GM19193 (cell line): ENCODE results near the gene PCCB.

Experiments
- POLR2A ChIP-seq: IDR thresholded peaks from 4 replicates; pipeline ENCODE4 v1.6.1; 2011; ENCODE audit not compliant: insufficient read depth, insufficient read length; ENCODE audit errors: extremely low read depth

Gene PCCB

GRCh38 chr3:136343873-136344555, 93.9 kb downstream of the PCCB start:
- no peak for TF ChIP-seq POLR2A

DNA sequence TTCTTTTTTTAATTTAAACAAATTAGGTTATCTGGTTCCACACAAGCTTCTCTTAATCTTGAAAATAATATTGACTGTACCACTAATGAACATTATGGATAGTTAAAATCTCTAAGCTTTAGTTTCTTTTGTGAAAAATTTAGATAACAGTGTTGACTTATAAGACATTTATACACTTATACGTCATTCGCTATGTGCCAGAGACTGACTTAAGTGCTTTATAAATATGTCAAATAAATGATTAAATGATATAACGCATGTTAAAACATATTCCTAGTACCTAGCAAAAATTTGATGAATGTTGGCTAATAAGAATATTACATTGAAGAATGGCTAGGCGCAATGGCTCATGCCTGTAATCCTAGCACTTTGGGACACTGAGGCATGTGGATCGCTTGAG, 96.3 kb downstream of the PCCB start:
- TF ChIP-seq POLR2A: no peak

DNA sequence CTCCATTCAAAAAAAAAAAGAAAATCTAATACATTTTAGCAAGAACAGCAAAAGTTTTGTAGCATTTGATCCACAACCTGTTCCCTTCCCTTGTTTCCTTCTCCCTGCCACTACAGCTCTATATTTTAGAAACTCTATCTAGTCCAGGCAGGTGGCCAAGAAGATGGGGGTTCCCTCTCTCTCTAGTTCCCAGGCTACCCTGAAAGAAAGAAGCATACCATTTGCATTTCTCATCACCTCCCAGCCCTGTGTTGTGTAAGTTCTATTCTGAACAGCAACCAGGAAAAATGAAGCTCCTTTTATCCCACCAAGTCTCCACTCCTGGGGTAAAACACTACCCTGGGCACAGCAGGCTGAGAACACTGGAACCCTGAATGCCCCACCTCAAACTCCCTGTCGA, 100.0 kb downstream of the PCCB start:
- TF ChIP-seq POLR2A: no peak

- TF ChIP-seq POLR2A: no peak
Measured at GRCh38 chr3:136350557-136350956, 100.4 kb downstream of the PCCB start.

DNA sequence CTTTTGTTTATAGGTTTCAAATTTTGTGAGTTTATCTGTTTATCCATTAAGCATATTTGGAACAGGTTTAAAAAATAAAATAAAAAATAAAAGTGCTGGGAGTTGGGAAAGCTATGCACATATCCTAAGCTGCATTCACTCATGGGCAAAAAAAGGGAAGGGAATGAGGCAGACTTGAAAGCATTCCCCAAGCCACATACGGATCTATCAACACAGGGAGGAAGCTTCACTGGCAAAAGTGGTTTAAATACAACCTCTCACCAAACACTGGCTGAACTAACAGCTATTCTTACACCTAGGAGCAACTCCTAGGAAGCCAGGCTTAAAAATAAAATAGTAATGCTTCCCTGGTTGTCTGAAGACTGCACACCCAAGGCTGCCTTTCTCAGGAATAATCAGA, 101.2 kb downstream of the PCCB start:
- no peak for TF ChIP-seq POLR2A

GRCh38 chr3:136351905-136352304, 101.8 kb downstream of the PCCB start:
- TF ChIP-seq POLR2A: no peak

GRCh38 chr3:136353461-136353860, 103.3 kb downstream of the PCCB start:
- no peak for TF ChIP-seq POLR2A

DNA sequence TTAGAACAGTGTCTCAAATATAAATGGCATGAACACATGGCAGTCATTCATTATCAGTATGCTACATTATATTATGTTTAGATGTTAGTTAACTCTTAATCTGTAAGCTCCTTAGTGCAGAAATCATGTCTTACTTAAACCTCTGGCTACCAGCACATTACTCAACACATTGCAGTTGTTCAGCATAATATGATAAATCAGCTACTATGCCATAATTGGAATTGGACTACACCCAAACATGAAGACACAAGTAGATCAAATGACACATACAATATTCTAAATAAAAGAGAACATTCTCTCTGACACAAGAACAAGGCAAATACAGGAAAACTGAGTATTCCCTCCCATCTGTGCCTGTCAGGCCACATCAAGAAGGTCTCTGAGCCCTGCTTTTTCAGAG, 116.1 kb downstream of the PCCB start:
- TF ChIP-seq POLR2A: no peak

GRCh38 chr3:136377508-136377907, 127.4 kb downstream of the PCCB start:
- no peak for TF ChIP-seq POLR2A

- TF ChIP-seq POLR2A: no peak
Measured at GRCh38 chr3:136378011-136378410, 127.9 kb downstream of the PCCB start.
